ENCODE results near the gene PANX3.

Gene PANX3

GRCh38 chr11:124618863-124619262 is 7.6 kb downstream of the PANX3 start:
- no peak for DNase-seq

- peak; percentile 96 for DNase-seq
Observed at GRCh38 chr11:124622531-124623451, 11.6 kb downstream of the PANX3 start, which contains the start of gene TBRG1. Gene TBRG1, plus strand, starts transcription at chr11:124622864. Its CDS starts 220 bp downstream, at chr11:124623084.

- no peak for DNase-seq
Observed at GRCh38 chr11:124623861-124624525, 12.8 kb downstream of the PANX3 start.

- DNase-seq, result no peak
Observed at GRCh38 chr11:124625504-124626168, 14.4 kb downstream of the PANX3 start.

- no peak for DNase-seq
Observed at GRCh38 chr11:124627546-124627945, 16.3 kb downstream of the PANX3 start.

GRCh38 chr11:124629961-124630360 is 18.7 kb downstream of the PANX3 start:
- no peak for DNase-seq

GRCh38 chr11:124633355-124633754 is 22.1 kb downstream of the PANX3 start:
- no peak for DNase-seq

- DNase-seq, result no peak
Observed at GRCh38 chr11:124635932-124636331, 24.7 kb downstream of the PANX3 start.

GRCh38 chr11:124638500-124638899 is 27.3 kb downstream of the PANX3 start:
- no peak for DNase-seq

GRCh38 chr11:124639186-124639585 is 28.0 kb downstream of the PANX3 start:
- DNase-seq, result no peak

GRCh38 chr11:124640666-124641065 is 29.4 kb downstream of the PANX3 start:
- no peak for DNase-seq

- no peak for DNase-seq
Observed at GRCh38 chr11:124642628-124643027, 31.4 kb downstream of the PANX3 start.

GRCh38 chr11:124643042-124643604 is 31.9 kb downstream of the PANX3 start:
- no peak for DNase-seq

- no peak for DNase-seq
Observed at GRCh38 chr11:124643605-124644425, 32.6 kb downstream of the PANX3 start.

GRCh38 chr11:124644426-124645280 is 33.4 kb downstream of the PANX3 start:
- DNase-seq, result peak; percentile 66

GRCh38 chr11:124646148-124646547 is 34.9 kb downstream of the PANX3 start:
- DNase-seq, result no peak

- DNase-seq, result no peak
Observed at GRCh38 chr11:124648610-124649009, 37.4 kb downstream of the PANX3 start.

- DNase-seq, result no peak
Observed at GRCh38 chr11:124656774-124657630, 45.8 kb downstream of the PANX3 start.

GRCh38 chr11:124657904-124658303 is 46.7 kb downstream of the PANX3 start:
- no peak for DNase-seq

- DNase-seq, result no peak
Observed at GRCh38 chr11:124658501-124658900, 47.3 kb downstream of the PANX3 start.
